IMR-90 (cell line): Measurements from ENCODE around the gene BRF1. TPM values are rescaled to one million over a fixed set of nuclear protein-coding genes. Genes with fewer than 3 reads are reported as not detected.

Source experiments
- ATAC-seq: fragments of 200-7000 bp; cut with Tn5 transposase; 2 replicates; pipeline ENCODE4 v1.9.1; 2020; ENCODE audit warnings: low read depth, mild to moderate bottlenecking, moderate library complexity
- BruUV-seq: library from RNA; stranded (reverse); fragments of 400-500 nt; replicated peaks from 2 replicates; lab custom pipeline; 2021; lab: Mats Ljungman, UMichigan
- CTCF ChIA-PET: fragments of 300-600 bp; formaldehyde crosslinking; extraction: SDS; loops from one replicate; lab custom pipeline; 2021; ENCODE audit warnings: antibody characterized with exemption; lab: Yijun Ruan, JAX
- POLR2A ChIA-PET: fragments of 300-600 bp; sonication (Branson Sonifier 250); formaldehyde crosslinking; loops from one replicate; lab custom pipeline; 2022; ENCODE audit warnings: antibody characterized with exemption; ENCODE audit not compliant: unreplicated experiment; lab: Charles Lee
- DNase-seq: peaks from one replicate; pipeline ENCODE4 v3.0.0; 2013
- H2AFZ ChIP-seq: replicated peaks from 2 replicates; pipeline ENCODE3; 2013; ENCODE audit warnings: low read length, mild to moderate bottlenecking; ENCODE audit not compliant: poor library complexity
- H2AK5ac ChIP-seq: 2 replicates; pipeline ENCODE4 v1.6.1; 2013; ENCODE audit warnings: low read depth, low read length, inconsistent platforms
- H2AK9ac ChIP-seq: replicated peaks from 2 replicates; pipeline ENCODE3; 2013; ENCODE audit warnings: mild to moderate bottlenecking, low read depth, low read length, moderate library complexity; ENCODE audit not compliant: poor library complexity
- H2BK120ac ChIP-seq: 2 replicates; pipeline ENCODE4 v1.6.1; 2013; ENCODE audit warnings: low read depth, low read length, inconsistent platforms
- H2BK15ac ChIP-seq: 3 replicates; pipeline ENCODE4 v1.6.1; 2013; ENCODE audit warnings: low read depth, low read length, inconsistent platforms
- H2BK20ac ChIP-seq: 2 replicates; pipeline ENCODE4 v1.6.1; 2013; ENCODE audit warnings: low read depth, mild to moderate bottlenecking, inconsistent platforms, low read length, moderate library complexity
- H2BK5ac ChIP-seq: 2 replicates; pipeline ENCODE4 v1.6.1; 2013; ENCODE audit warnings: mild to moderate bottlenecking, low read depth, low read length, inconsistent platforms; ENCODE audit not compliant: poor library complexity, severe bottlenecking
- H3K14ac ChIP-seq: replicated peaks from 2 replicates; pipeline ENCODE4 v1.6.1; 2013; ENCODE audit warnings: low read depth, low read length, inconsistent platforms
- H3K18ac ChIP-seq: 2 replicates; pipeline ENCODE4 v1.6.1; 2013; ENCODE audit warnings: low read depth, low read length, control low read depth
- H3K23ac ChIP-seq: 2 replicates; pipeline ENCODE4 v1.6.1; 2013; ENCODE audit warnings: low read depth, low read length, inconsistent platforms
- H3K27ac ChIP-seq: 2 replicates; pipeline ENCODE4 v1.5.1; 2013; ENCODE audit warnings: mild to moderate bottlenecking, control low read depth, low read length; ENCODE audit not compliant: insufficient read depth
- H3K27me3 ChIP-seq: 2 replicates; pipeline ENCODE4 v1.6.1; 2013; ENCODE audit warnings: low read length; ENCODE audit not compliant: control insufficient read depth, insufficient read depth
- H3K36me3 ChIP-seq: 2 replicates; pipeline ENCODE4 v1.6.1; 2013; ENCODE audit warnings: low read length, mixed read lengths; ENCODE audit not compliant: control insufficient read depth, insufficient read depth
- H3K4ac ChIP-seq: 2 replicates; pipeline ENCODE4 v1.6.1; 2013; ENCODE audit warnings: low read depth, low read length, inconsistent platforms
- H3K4me1 ChIP-seq: 2 replicates; pipeline ENCODE4 v1.6.1; 2013; ENCODE audit warnings: low read length, mixed read lengths; ENCODE audit not compliant: control insufficient read depth, insufficient read depth
- H3K4me2 ChIP-seq: 2 replicates; pipeline ENCODE4 v1.6.1; 2013; ENCODE audit warnings: low read depth, mild to moderate bottlenecking, control low read depth, low read length, moderate library complexity
- H3K4me3 ChIP-seq: 2 replicates; pipeline ENCODE4 v1.5.1; 2013; ENCODE audit warnings: low read depth, mild to moderate bottlenecking, control low read depth, low read length, moderate library complexity; ENCODE audit not compliant: insufficient read depth
- H3K56ac ChIP-seq: 2 replicates; pipeline ENCODE4 v1.6.1; 2013; ENCODE audit warnings: low read length, inconsistent platforms; ENCODE audit not compliant: insufficient read depth; ENCODE audit errors: extremely low read depth
- H3K79me1 ChIP-seq, 2 experiments: 2 replicates each; pipeline ENCODE4 v1.6.1; 2013; ENCODE audit warnings: low read length in 2 of 2, inconsistent platforms in 1 of 2, low read depth in 1 of 2
- H3K9ac ChIP-seq: 2 replicates; pipeline ENCODE4 v1.6.1; 2013; ENCODE audit warnings: low read depth, low read length, control low read depth
- H3K9me1 ChIP-seq: 2 replicates; pipeline ENCODE4 v1.6.1; 2013; ENCODE audit warnings: low read length, inconsistent platforms; ENCODE audit not compliant: insufficient read depth
- H3K9me3 ChIP-seq: 2 replicates; pipeline ENCODE4 v1.6.1; 2013; ENCODE audit warnings: low read length; ENCODE audit not compliant: control insufficient read depth, insufficient read depth
- H4K20me1 ChIP-seq: 2 replicates; pipeline ENCODE4 v1.6.1; 2013; ENCODE audit warnings: low read length, inconsistent platforms; ENCODE audit not compliant: insufficient read depth
- H4K5ac ChIP-seq: 2 replicates; pipeline ENCODE4 v1.6.1; 2013; ENCODE audit warnings: mild to moderate bottlenecking, low read depth, low read length, control low read depth
- H4K8ac ChIP-seq, 2 experiments: 2 replicates each; pipeline ENCODE4 v1.6.1; 2013; ENCODE audit warnings: low read depth in 2 of 2, low read length in 2 of 2, control low read depth in 1 of 2, inconsistent platforms in 1 of 2
- H4K91ac ChIP-seq: 2 replicates; pipeline ENCODE4 v1.6.1; 2013; ENCODE audit warnings: low read depth, low read length, inconsistent platforms; ENCODE audit not compliant: insufficient read depth
- BHLHE40 ChIP-seq: fragments of 150-350 bp; IDR thresholded peaks from 2 replicates; pipeline ENCODE4 v1.6.1; 2016; ENCODE audit warnings: mild to moderate bottlenecking, low read depth, low read length
- CEBPB ChIP-seq: IDR thresholded peaks from 2 replicates; pipeline ENCODE4 v1.6.1; 2012; ENCODE audit warnings: low read depth, low read length, improper control_type of control experiment
- CHD1 ChIP-seq: IDR thresholded peaks from 2 replicates; pipeline ENCODE4 v1.6.1; 2012; ENCODE audit warnings: low read depth, low read length, improper control_type of control experiment
- FOS ChIP-seq: fragments of 150-350 bp; IDR thresholded peaks from 2 replicates; pipeline ENCODE4 v1.6.1; 2016; ENCODE audit warnings: low read depth, low read length
- MAFK ChIP-seq: IDR thresholded peaks from 2 replicates; pipeline ENCODE4 v1.6.1; 2012; ENCODE audit warnings: low read depth, low read length, improper control_type of control experiment
- MAZ ChIP-seq: IDR thresholded peaks from 2 replicates; pipeline ENCODE4 v1.6.1; 2012; ENCODE audit warnings: low read depth, mild to moderate bottlenecking, low read length, improper control_type of control experiment, moderate library complexity, borderline replicate concordance
- MXI1 ChIP-seq: IDR thresholded peaks from 2 replicates; pipeline ENCODE4 v1.6.1; 2012; ENCODE audit warnings: low read depth, mild to moderate bottlenecking, low read length, moderate library complexity, borderline replicate concordance
- NFE2L2 ChIP-seq: fragments of 150-350 bp; IDR thresholded peaks from 2 replicates; pipeline ENCODE4 v1.6.1; 2016; ENCODE audit warnings: low read depth, mild to moderate bottlenecking, low read length
- RAD21 ChIP-seq: IDR thresholded peaks from 2 replicates; pipeline ENCODE4 v1.6.1; 2012; ENCODE audit warnings: low read length, improper control_type of control experiment
- RCOR1 ChIP-seq: IDR thresholded peaks from 2 replicates; pipeline ENCODE4 v1.6.1; 2012; ENCODE audit warnings: mild to moderate bottlenecking, low read length, improper control_type of control experiment; ENCODE audit not compliant: insufficient replicate concordance
- RFX5 ChIP-seq: IDR thresholded peaks from 2 replicates; pipeline ENCODE4 v1.8.0; 2012; ENCODE audit warnings: low read depth, mild to moderate bottlenecking, low read length, moderate library complexity
- SMC3 ChIP-seq: fragments of 150-350 bp; IDR thresholded peaks from 2 replicates; pipeline ENCODE4 v1.6.1; 2016; ENCODE audit warnings: low read depth, mild to moderate bottlenecking, antibody characterized with exemption, low read length, moderate library complexity
- WGBS, 2 experiments: methylation state at CpG; one replicate each; pipeline versions ENCODE4 v1.1.5 to v1.1.7; 2013; ENCODE audit warnings: missing lambda C conversion rate in 2 of 2; ENCODE audit not compliant: insufficient read length in 1 of 2; ENCODE audit errors: extremely low coverage in 2 of 2; 5-methylcytosine and 5-hydroxymethylcytosine counted together
- dilution Hi-C: fragments of 300-500 bp; cut with HindIII; formaldehyde crosslinking; loops from one replicate; pipeline ENCODE4 v1.14.3; 2018; ENCODE audit warnings: low sequenced_read_pairs; ENCODE audit not compliant: unreplicated experiment
- in situ Hi-C: fragments of 300-500 bp; cut with MboI; formaldehyde crosslinking; loops from 3 replicates; pipeline ENCODE4 v1.14.3; 2019; ENCODE audit warnings: low sequenced_read_pairs, inconsistent platforms, mixed read lengths
- intact Hi-C: fragments of 100-400 bp; cut with micrococcal nuclease; formaldehyde crosslinking; loops from 2 replicates; pipeline ENCODE4 v1.10.0; 2022
- polyA plus RNA-seq, 3 experiments: library from polyadenylated mRNA; depleted of rRNA; stranded (reverse); fragments of >200 nt; gene quantifications; 2 replicates each; pipeline ENCODE4 v1.2.3, GENCODE V29; 2012; ENCODE audit warnings: low replicate concordance in 1 of 3
- total RNA-seq: library from RNA; depleted of rRNA; stranded (reverse); fragments of >200 nt; gene quantifications from 2 replicates; pipeline ENCODE4 v1.2.3, GENCODE V29; 2012
- TF ChIP-seq, protein P1 (sequence below): fragments of 150-350 bp; IDR thresholded peaks from 2 replicates; pipeline ENCODE4 v1.6.1; 2016; ENCODE audit warnings: low read depth, mild to moderate bottlenecking, low read length, moderate library complexity, borderline replicate concordance
- TF ChIP-seq, protein P2 (sequence below): conservative IDR thresholded peaks from 2 replicates; pipeline ENCODE4 v1.5.1; 2012; ENCODE audit warnings: mild to moderate bottlenecking, low read depth, low read length, improper control_type of control experiment

Gene BRF1
- total and polyA plus RNA-seq, 2 of the 4 experiments (the other 2 are of a cell fraction), result 12.4 to 16.7 TPM

DNA sequence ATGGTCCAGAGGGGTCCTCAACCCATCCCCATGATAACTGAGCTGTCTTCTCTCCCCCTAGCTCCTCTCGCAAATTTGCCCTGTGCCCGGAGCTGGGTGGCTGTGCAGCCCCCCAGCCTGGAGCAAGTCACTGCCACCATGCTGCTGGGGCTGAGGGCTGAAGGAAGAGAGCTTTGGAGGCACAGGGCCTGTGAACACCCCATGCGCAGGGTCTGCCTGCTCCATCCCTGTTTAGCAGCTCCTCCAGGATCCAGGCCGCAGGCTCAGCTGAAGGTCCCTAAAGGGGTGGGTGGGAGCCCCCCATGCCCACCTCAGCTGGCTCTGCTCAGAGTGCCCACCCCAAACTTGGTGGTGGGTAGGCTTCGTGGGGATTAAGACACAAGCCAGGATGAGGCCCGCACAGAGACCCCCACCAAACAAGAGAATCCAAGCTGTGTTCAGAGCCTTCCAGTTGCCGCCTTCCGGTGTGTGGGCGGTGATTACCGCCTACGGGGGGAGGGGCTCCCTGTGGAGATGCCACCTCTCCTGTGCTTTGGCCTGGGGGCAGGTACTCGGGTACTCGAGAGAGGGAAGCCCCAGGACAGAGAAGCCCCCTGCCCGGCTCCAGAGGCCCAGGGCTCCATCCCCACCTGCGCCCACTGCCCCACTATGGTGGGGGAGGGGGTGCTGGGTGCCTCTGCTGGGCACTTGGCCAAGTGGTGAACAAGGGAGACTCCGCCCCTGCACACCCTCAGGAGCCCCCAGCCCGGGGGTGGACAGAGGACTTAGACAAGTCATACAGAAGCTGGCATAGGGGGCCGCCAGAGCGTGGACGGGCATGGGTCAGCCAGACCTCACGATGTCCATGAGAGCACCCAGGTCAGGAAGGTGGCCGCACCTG, 130.8 kb downstream of the BRF1 start:
- dilution Hi-C loops, result no loop called here
- Histone ChIP-seq H2BK5ac (no peak overlapping the region), H3K14ac (no peak overlapping the region), H3K36me3 (no peaks in the 10 kb centered on the region), H3K56ac (no peak overlapping the region), H2AFZ (no peak overlapping the region), H3K27ac (no peak overlapping the region), H2BK120ac (no peak overlapping the region), H3K9me1 (no peaks in the 10 kb centered on the region), H3K18ac (no peak overlapping the region), H3K27me3 (peaks cover 52% of the 10 kb centered on the region), H2BK15ac (no peak overlapping the region), H3K4me1 (peaks cover 3% of the 10 kb centered on the region; the same call in 1 of the 2 replicates), H3K79me1 (no peaks in the 10 kb centered on the region), H3K4ac (no peak overlapping the region), H3K4me2 (no peak overlapping the region), H4K91ac (no peak overlapping the region), H3K4me3 (no peak overlapping the region), H2AK5ac (no peak overlapping the region), H3K23ac (no peak overlapping the region), H3K9me3 (no peaks in the 10 kb centered on the region), H3K9ac (no peak overlapping the region), H4K8ac (no peak overlapping the region), H2BK20ac (no peak overlapping the region), H4K20me1 (no peaks in the 10 kb centered on the region; the same call in 1 of the 2 replicates), H4K5ac (no peak overlapping the region), H2AK9ac (no peak overlapping the region)
- CTCF ChIA-PET, result interaction anchor here (1.1 kb wide), 1 partner anchor 81 kb away, joined by 3 read pairs; no protein-coding TSS in a partner anchor
- WGBS, 2 experiments, result 97% methylated on average over 4 of the region's 22 CpGs; no CpG with 5 or more reads in 1 of the 2 experiments
- DNase-seq (no peak), ATAC-seq (no peak)
- in situ Hi-C loops, result no loop called here
- intact Hi-C loops, result no loop called here
- no TSS peak for BruUV-seq
- POLR2A ChIA-PET, result no interaction called here
- no peak for TF ChIP-seq CHD1
- TF ChIP-seq, protein P1, sequence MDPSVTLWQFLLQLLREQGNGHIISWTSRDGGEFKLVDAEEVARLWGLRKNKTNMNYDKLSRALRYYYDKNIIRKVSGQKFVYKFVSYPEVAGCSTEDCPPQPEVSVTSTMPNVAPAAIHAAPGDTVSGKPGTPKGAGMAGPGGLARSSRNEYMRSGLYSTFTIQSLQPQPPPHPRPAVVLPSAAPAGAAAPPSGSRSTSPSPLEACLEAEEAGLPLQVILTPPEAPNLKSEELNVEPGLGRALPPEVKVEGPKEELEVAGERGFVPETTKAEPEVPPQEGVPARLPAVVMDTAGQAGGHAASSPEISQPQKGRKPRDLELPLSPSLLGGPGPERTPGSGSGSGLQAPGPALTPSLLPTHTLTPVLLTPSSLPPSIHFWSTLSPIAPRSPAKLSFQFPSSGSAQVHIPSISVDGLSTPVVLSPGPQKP, result no peak
- no peak for TF ChIP-seq MAFK
- no peak for TF ChIP-seq MXI1
- TF ChIP-seq CEBPB, result no peak
- TF ChIP-seq FOS, result no peak
- no peak for TF ChIP-seq RCOR1
- TF ChIP-seq MAZ, result no peak
- no peak for TF ChIP-seq RFX5
- TF ChIP-seq, protein P2, sequence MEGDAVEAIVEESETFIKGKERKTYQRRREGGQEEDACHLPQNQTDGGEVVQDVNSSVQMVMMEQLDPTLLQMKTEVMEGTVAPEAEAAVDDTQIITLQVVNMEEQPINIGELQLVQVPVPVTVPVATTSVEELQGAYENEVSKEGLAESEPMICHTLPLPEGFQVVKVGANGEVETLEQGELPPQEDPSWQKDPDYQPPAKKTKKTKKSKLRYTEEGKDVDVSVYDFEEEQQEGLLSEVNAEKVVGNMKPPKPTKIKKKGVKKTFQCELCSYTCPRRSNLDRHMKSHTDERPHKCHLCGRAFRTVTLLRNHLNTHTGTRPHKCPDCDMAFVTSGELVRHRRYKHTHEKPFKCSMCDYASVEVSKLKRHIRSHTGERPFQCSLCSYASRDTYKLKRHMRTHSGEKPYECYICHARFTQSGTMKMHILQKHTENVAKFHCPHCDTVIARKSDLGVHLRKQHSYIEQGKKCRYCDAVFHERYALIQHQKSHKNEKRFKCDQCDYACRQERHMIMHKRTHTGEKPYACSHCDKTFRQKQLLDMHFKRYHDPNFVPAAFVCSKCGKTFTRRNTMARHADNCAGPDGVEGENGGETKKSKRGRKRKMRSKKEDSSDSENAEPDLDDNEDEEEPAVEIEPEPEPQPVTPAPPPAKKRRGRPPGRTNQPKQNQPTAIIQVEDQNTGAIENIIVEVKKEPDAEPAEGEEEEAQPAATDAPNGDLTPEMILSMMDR, result no peak
- no peak for TF ChIP-seq SMC3
- no peak for TF ChIP-seq BHLHE40
- TF ChIP-seq NFE2L2, result no peak
- no peak for TF ChIP-seq RAD21
